A549 (cell line): ENCODE results near the gene PPP3CA.

Source experiments
- CEBPB ChIP-seq, 2 experiments: fragments of >200 bp in 1 of 2; sonication (Bioruptor Twin) in 1 of 2; formaldehyde crosslinking in 1 of 2; IDR thresholded peaks; 2 replicates each; pipeline ENCODE4 v1.6.1; 2012 to 2016
- EHF ChIP-seq: fragments of 250-450 bp; sonication (Bioruptor Pico); IDR thresholded peaks from 2 replicates; pipeline ENCODE4 v1.5.0; 2020; ENCODE audit warnings: mild to moderate bottlenecking
- MAFK ChIP-seq: fragments of 450-650 bp; IDR thresholded peaks from 2 replicates; pipeline ENCODE4 v1.6.1; 2014; ENCODE audit not compliant: partially characterized antibody
- POLR2A ChIP-seq: IDR thresholded peaks from 2 replicates; pipeline ENCODE4 v1.6.1; 2012; ENCODE audit warnings: mild to moderate bottlenecking, low read length
- TF ChIP-seq, protein P1 (sequence below): fragments of >200 bp; sonication (Bioruptor Twin); formaldehyde crosslinking; IDR thresholded peaks from 3 replicates; pipeline ENCODE4 v1.5.1; 2016
- TF ChIP-seq, protein P2 (sequence below): fragments of 450-650 bp; IDR thresholded peaks from 2 replicates; pipeline ENCODE4 v1.6.1; 2014; ENCODE audit warnings: antibody characterized with exemption

DNA sequence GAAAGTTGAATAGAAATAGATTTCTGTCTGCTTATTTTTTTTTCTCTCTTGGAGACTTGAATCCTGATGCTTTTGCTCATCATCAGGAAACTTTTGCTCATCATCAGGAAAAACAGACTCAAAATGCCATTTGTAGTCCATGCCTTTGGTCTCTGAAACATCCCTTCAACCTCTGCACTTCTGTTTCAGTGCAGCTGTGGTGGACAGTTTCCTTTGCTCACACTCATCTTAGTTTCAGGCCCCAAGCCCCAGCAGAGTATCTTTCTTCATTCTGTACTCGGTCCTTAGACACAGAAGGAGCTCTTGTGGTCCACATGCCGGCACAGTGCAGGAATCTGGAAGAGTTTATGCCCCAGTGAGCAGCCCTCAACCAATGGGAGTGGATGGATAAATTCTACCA lies 337.9 kb downstream of the PPP3CA start:
- TF ChIP-seq, protein P1, sequence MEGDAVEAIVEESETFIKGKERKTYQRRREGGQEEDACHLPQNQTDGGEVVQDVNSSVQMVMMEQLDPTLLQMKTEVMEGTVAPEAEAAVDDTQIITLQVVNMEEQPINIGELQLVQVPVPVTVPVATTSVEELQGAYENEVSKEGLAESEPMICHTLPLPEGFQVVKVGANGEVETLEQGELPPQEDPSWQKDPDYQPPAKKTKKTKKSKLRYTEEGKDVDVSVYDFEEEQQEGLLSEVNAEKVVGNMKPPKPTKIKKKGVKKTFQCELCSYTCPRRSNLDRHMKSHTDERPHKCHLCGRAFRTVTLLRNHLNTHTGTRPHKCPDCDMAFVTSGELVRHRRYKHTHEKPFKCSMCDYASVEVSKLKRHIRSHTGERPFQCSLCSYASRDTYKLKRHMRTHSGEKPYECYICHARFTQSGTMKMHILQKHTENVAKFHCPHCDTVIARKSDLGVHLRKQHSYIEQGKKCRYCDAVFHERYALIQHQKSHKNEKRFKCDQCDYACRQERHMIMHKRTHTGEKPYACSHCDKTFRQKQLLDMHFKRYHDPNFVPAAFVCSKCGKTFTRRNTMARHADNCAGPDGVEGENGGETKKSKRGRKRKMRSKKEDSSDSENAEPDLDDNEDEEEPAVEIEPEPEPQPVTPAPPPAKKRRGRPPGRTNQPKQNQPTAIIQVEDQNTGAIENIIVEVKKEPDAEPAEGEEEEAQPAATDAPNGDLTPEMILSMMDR, result no peak
- TF ChIP-seq MAFK (no peak), EHF (no peak), CEBPB (IDR thresholded peaks at IDR 0.05) (no peak), POLR2A (no peak)
- TF ChIP-seq, protein P2, sequence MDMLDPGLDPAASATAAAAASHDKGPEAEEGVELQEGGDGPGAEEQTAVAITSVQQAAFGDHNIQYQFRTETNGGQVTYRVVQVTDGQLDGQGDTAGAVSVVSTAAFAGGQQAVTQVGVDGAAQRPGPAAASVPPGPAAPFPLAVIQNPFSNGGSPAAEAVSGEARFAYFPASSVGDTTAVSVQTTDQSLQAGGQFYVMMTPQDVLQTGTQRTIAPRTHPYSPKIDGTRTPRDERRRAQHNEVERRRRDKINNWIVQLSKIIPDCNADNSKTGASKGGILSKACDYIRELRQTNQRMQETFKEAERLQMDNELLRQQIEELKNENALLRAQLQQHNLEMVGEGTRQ, result no peak
